ENCODE measurements around the gene LAMTOR2.
"Not testable (repeated sequence)": the region's sequence is repeated elsewhere in the genome, so short reads cannot be mapped to it uniquely, and the experiment has no call there.

LAMTOR2 gene

DNA sequence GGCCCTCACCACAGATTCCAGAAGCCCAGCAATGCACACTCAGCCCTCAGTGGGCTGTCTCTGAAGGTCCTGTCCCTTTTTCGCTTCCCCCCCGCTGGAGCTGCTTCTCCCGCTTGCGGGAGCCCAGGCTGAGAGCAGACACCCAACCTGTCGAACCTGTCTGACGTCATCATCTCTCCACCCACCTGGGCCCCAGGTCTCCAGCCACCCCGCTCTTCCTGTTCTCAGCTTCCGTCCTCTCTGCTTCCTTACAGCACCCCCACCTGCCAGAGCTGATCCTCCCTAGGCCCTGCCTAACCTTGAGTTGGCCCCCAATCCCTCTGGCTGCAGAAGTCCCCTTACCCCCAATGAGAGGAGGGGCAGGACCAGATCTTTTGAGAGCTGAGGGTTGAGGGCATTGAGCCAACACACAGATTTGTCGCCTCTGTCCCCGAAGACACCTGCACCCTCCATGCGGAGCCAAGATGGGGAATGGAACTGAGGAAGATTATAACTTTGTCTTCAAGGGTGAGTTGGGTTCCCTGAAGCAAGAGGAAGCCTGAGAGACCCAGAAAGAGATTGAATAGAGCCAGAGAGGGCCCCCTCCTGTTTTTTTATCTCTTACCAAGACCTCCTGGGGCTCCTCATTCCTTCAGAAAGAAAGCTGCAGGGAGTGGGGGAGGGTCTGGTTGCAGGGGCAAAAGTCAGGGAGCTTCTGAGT lies 6.5 kb downstream of the LAMTOR2 start, which contains the start of gene RAB25:
Gene RAB25 (plus strand): TSS at position 224 of the 700 bp plus-strand sequence. CDS start 241 bp downstream, at position 465.
- intact Hi-C loops (cut with micrococcal nuclease) = no loop called here
- peak within 1 kb of the TSS; percentile 12 for H3K27ac Mint-ChIP-seq

DNA sequence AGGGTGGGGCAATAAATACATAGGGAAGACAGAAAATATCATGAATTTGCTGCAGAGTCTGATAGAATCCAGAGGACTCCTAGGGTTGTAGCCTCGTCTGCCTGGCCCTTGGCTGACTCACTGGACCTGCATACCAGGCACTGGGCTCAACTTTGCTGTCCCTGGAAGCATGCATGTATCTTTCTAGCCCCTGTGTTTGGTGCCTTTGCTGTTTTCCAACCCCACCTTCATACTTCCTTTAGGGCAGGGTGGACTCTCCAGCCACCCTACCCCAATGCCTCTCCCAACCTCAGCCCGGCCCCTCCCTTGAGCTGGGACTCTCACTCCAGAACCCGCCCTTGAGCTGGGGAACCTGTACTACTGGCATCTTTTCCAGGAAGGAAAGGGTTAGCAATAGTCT lies 7.6 kb downstream of the LAMTOR2 start:
- Mint-ChIP-seq H3K27ac (no peak overlapping the region), H3K27me3 (peaks cover 4% of the 10 kb centered on the region), H3K4me1 (ENCODE audit: low read depth) (peaks cover 46% of the 10 kb centered on the region), H3K36me3 (ENCODE audit: low read depth) (peaks cover 24% of the 10 kb centered on the region), H3K9me3 (no peaks in the 10 kb centered on the region), H3K4me3 (no peak overlapping the region)
- intact Hi-C loops (cut with micrococcal nuclease) = no loop called here

More for the DNA sequence above, 6.5 kb downstream of the LAMTOR2 start, which contains the start of gene RAB25:
- Mint-ChIP-seq H3K4me3 (no peak within 1 kb of the TSS), H3K4me1 (ENCODE audit: low read depth) (peaks cover 52% of the 10 kb centered on the region), H3K36me3 (ENCODE audit: low read depth) (peaks cover 32% of the 10 kb centered on the region), H3K27me3 (peaks cover 4% of the 10 kb centered on the region), H3K9me3 (no peaks in the 10 kb centered on the region)

DNA sequence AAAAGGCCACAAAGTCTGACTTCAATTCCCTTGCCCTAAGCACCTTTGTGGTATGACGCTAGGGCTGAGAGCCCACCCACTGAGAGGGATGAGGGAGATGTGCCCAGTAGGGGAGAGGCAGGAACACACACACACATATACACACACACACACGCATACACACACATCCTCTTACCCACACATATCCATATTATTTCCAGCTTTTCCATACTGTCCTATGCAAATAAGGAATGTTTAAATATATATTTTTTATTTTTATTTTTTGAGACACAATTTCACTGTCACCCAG lies 9.4 kb downstream of the LAMTOR2 start:
- Mint-ChIP-seq H3K27ac (no peak overlapping the region), H3K36me3 (ENCODE audit: low read depth) (peaks cover 6% of the 10 kb centered on the region), H3K4me1 (ENCODE audit: low read depth) (peaks cover 29% of the 10 kb centered on the region), H3K27me3 (peaks cover 7% of the 10 kb centered on the region), H3K4me3 (no peak overlapping the region), H3K9me3 (no peaks in the 10 kb centered on the region)
- intact Hi-C loops (cut with micrococcal nuclease) = no loop called here

DNA sequence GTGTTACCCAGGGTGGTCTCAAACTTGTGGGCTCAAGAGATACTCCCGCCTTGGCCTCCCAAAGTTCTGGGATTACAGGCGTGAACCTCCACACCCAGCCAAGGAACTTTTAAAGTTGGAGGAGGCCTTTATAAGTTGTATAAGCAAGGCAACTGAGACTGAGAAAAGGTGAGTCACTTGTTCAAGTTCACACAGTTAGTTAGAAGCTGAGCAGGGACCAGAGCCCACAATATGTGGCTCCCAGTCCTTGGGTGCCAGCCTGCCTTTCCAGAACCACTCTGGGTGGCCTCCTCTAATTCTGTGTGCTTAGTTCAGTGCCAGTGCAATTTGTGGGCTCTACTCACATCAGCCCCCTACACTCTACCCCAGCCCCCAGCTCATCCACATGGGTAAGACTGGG lies 10.0 kb downstream of the LAMTOR2 start:
- no peak overlapping the region for H3K4me3 Mint-ChIP-seq
- intact Hi-C loops (cut with micrococcal nuclease) = no loop called here
- H3K9me3 Mint-ChIP-seq = no peaks in the 10 kb centered on the region
- peaks cover 7% of the 10 kb centered on the region for H3K27me3 Mint-ChIP-seq
- no peaks in the 10 kb centered on the region for H3K36me3 Mint-ChIP-seq (ENCODE audit: low read depth)
- H3K27ac Mint-ChIP-seq = no peak overlapping the region
- peaks cover 24% of the 10 kb centered on the region for H3K4me1 Mint-ChIP-seq (ENCODE audit: low read depth)

DNA sequence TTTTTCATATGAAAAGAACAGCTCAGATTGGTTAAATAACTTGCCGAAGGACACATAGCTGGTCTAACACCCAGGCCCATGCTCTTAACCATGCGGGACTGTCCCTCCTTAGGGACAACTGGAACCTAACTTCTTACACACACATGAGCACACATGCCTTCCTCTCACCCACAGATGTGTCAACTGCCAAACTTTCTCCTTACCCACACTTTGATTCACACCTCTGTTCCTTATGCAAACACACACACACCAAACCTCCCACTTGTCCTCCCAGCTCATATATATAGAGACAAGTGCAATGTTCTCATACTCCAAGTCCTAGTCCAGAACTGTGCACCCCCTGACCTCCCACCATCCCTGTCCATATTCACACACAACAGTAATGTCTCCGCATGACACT lies 10.6 kb downstream of the LAMTOR2 start:
- Mint-ChIP-seq H3K4me3 (no peak overlapping the region), H3K36me3 (ENCODE audit: low read depth) (no peaks in the 10 kb centered on the region), H3K27me3 (peaks cover 9% of the 10 kb centered on the region), H3K9me3 (no peaks in the 10 kb centered on the region), H3K27ac (no peak overlapping the region), H3K4me1 (ENCODE audit: low read depth) (peaks cover 29% of the 10 kb centered on the region)
- intact Hi-C loops (cut with micrococcal nuclease) = no loop called here

DNA sequence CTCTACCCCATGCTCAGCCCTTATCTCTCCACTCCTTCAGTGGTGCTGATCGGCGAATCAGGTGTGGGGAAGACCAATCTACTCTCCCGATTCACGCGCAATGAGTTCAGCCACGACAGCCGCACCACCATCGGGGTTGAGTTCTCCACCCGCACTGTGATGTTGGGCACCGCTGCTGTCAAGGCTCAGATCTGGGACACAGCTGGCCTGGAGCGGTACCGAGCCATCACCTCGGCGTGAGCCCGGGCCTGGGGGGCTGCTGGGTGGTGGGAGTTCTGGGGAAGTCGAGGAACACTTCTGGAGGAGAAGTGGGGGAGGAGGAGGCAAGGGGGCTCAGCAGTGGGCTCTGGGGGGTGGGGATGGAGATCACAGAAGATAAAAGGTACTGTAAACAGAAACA lies 11.3 kb downstream of the LAMTOR2 start:
- intact Hi-C loops (cut with micrococcal nuclease) = loop anchor here (2.0 kb wide), 1 partner anchor 127 kb away; no protein-coding TSS in a partner anchor
- Mint-ChIP-seq H3K4me1 (ENCODE audit: low read depth) (peaks cover 28% of the 10 kb centered on the region), H3K4me3 (no peak overlapping the region), H3K9me3 (no peaks in the 10 kb centered on the region), H3K36me3 (ENCODE audit: low read depth) (no peaks in the 10 kb centered on the region), H3K27ac (no peak overlapping the region), H3K27me3 (peaks cover 14% of the 10 kb centered on the region)

DNA sequence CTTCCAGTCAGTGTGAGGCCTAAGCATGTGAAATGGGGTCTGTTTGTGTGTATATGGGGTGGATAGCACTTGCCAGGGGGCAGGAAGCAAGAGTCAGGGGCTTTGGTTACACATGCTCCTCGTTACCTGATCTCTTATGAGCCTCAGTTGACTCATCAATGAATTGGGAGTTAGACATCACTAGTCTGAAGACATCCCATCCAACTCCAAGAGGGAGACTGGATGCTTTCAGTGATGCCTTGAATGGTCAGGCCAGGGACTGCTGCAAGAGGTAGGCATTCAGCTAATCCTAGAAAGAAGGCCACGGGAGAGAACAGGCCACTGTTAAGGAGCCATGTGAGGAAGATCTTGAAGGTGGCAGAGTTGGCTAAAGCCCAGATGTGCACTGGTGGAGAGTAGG lies 12.7 kb downstream of the LAMTOR2 start:
- intact Hi-C loops (cut with micrococcal nuclease) = loop anchor here (2.0 kb wide), 1 partner anchor 128 kb away; no protein-coding TSS in a partner anchor
- no peaks in the 10 kb centered on the region for H3K9me3 Mint-ChIP-seq
- H3K4me1 Mint-ChIP-seq (ENCODE audit: low read depth) = peaks cover 18% of the 10 kb centered on the region
- no peak overlapping the region for H3K4me3 Mint-ChIP-seq
- no peak overlapping the region for H3K27ac Mint-ChIP-seq
- peaks cover 21% of the 10 kb centered on the region for H3K27me3 Mint-ChIP-seq
- no peaks in the 10 kb centered on the region for H3K36me3 Mint-ChIP-seq (ENCODE audit: low read depth)

DNA sequence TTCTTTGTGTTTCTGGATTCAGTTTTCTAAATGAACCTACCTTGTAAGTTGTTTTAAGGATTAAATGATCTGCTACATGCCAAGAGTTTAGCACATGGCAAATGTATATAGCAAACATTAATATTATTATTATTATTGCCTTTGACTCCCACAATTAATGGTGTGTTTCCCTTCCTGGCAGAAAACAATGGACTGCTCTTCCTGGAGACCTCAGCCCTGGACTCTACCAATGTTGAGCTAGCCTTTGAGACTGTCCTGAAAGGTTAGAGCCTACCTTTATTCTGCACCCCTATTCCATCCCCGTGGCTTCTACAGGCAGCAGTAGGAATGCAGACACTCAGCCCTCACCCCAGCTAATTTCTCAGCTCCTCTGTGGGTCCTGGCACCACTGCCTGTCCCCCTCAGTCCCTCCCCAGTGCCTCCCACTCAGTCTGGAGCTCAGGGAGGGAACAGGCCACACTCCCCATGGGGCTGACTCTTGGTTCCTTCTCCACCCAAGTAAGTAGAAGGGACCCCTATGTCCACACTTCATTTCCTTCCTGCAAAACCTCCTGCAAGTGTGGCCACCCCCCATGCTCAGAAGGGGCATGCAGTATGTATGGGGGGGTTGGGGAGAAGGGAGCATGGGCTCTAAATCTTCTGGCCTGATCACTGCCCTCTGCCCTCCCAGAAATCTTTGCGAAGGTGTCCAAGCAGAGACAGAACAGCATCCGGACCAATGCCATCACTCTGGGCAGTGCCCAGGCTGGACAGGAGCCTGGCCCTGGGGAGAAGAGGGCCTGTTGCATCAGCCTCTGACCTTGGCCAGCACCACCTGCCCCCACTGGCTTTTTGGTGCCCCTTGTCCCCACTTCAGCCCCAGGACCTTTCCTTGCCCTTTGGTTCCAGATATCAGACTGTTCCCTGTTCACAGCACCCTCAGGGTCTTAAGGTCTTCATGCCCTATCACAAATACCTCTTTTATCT lies 15.2 kb downstream of the LAMTOR2 start:
- Mint-ChIP-seq H3K4me1 (ENCODE audit: low read depth) (peaks cover 15% of the 10 kb centered on the region), H3K9me3 (no peaks in the 10 kb centered on the region), H3K27me3 (peaks cover 36% of the 10 kb centered on the region), H3K27ac (no peak overlapping the region), H3K36me3 (ENCODE audit: low read depth) (no peaks in the 10 kb centered on the region), H3K4me3 (no peak overlapping the region)
- intact Hi-C loops (cut with micrococcal nuclease) = no loop called here

DNA sequence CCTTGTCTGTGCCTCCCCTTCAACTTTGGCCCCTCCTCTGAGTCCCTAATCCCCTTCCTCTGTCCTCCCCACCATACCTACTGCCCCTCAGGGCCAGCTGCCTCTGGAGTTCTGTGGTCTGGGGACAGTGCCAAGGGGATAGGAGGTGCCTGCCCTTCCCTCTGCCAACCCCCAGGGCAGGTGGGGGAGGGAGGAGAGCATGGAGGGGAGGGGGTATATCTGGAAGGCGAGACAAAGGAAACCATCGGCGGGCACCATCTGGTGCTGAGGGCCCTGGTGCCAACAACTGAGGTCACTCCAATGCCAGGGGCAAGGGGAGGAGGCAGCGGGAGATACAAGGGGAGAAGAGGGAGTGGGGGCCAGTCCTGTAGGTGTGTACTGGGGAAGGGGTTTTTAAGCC lies 16.0 kb downstream of the LAMTOR2 start:
- peaks cover 16% of the 10 kb centered on the region for H3K4me1 Mint-ChIP-seq (ENCODE audit: low read depth)

DNA sequence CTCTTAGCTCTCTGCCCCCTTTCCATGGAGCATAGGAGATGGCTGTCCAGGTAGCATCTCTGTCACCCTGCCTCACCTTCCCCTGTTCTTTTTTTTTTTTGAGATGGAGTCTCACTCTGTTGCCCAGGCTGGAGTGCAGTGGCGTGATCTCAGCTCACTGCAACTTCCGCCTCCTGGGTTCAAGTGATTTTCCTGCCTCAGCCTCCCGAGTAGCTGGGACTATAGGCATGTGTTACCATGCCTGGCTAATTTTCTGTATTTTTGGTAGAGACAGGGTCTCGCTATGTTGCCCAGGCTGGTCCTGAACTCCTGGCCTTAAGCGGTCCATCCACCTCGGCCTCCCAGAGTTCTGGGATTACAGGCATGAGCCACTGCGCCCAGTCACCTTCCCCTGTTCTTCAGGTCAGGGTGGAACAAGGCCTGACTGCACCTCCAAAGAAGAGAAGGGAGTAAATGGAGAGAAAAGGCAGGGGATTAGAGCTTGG lies 16.8 kb downstream of the LAMTOR2 start:
- H3K4me1 Mint-ChIP-seq (ENCODE audit: low read depth) = peaks cover 20% of the 10 kb centered on the region
- H3K36me3 Mint-ChIP-seq (ENCODE audit: low read depth); H3K4me3 Mint-ChIP-seq; H3K9me3 Mint-ChIP-seq; H3K27ac Mint-ChIP-seq; intact Hi-C loops (cut with micrococcal nuclease): not testable (repeated sequence)
- H3K27me3 Mint-ChIP-seq = peaks cover 51% of the 10 kb centered on the region

More for the DNA sequence above, 16.0 kb downstream of the LAMTOR2 start:
- Mint-ChIP-seq H3K27ac (no peak overlapping the region), H3K9me3 (no peaks in the 10 kb centered on the region), H3K4me3 (no peak overlapping the region), H3K36me3 (ENCODE audit: low read depth) (no peaks in the 10 kb centered on the region), H3K27me3 (peaks cover 43% of the 10 kb centered on the region)
- intact Hi-C loops (cut with micrococcal nuclease) = no loop called here

DNA sequence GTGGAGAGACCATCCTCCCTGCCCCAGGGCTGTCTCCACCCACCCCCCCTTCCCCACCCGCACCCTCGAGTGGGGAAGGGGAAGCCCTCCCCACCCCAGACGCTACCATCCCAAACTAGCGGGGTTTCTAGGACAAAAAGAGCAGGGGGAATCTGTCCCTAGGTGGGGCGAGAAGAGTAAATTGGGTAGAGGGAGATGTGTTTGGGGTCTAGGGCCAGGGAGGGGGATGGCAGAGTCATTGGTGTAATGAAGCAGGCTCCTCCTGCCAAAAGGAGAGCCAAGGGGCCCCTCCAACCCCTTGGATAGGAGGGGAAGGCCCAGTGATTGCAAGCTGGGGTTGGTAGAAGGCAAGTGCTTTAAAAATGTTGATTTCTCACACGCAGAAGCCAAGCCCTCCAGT lies 17.7 kb downstream of the LAMTOR2 start:
- Mint-ChIP-seq H3K9me3 (no peaks in the 10 kb centered on the region), H3K36me3 (ENCODE audit: low read depth) (no peaks in the 10 kb centered on the region), H3K27ac (no peak overlapping the region), H3K4me1 (ENCODE audit: low read depth) (peaks cover 27% of the 10 kb centered on the region), H3K4me3 (no peak overlapping the region), H3K27me3 (peaks cover 60% of the 10 kb centered on the region)
- intact Hi-C loops (cut with micrococcal nuclease) = no loop called here

DNA sequence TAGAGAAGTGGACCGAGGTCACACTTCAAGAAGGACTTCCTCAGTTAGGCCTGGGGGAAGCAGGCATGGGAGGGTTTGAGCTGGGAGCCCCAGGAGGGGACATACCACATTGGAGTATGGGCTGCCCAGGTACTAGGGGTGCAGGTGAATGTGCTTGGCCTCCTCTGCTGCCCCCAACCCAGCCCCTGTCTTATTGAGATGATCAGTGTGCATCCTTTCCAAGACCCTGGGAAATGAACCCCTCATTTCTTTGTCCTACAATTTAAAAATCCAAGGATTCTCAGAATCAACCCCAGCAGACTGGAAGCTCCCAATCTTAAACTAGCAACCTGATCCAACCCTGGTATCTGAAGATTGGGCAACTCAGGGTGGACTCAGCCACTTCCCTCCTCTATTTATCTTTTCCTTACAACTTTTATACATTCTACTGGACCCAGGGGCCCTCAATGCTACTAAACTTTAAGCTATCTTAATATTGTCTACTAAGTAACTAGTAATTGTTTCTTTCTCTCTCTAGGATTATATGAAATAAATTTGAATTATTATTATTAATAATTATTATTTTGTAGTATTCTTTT lies 18.6 kb downstream of the LAMTOR2 start:
- Mint-ChIP-seq H3K4me1 (ENCODE audit: low read depth) (peaks cover 27% of the 10 kb centered on the region), H3K4me3 (no peak overlapping the region), H3K27ac (no peak overlapping the region), H3K9me3 (no peaks in the 10 kb centered on the region), H3K36me3 (ENCODE audit: low read depth) (no peaks in the 10 kb centered on the region), H3K27me3 (peaks cover 67% of the 10 kb centered on the region)
- intact Hi-C loops (cut with micrococcal nuclease) = no loop called here

DNA sequence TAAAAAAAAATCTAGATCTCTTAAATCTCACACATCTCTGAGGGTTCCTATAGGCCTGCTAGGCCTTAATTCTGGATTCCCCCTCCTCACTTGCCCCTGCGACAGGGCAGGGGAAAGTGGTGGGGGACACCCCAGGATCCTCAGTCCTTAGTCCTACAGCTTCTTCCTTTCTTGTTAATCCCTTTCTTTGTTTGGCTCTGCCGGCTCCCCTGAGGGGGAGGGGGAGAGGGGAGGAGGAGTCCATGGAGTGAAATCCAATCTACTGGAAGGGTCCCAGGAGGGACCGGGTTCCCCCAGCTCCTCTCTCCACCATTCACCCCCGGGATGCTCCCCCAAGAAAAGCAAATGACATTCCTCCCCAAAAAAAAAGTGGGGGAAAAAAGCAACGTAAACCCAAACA lies 19.2 kb downstream of the LAMTOR2 start:
- Mint-ChIP-seq H3K4me1 (ENCODE audit: low read depth) (peaks cover 27% of the 10 kb centered on the region), H3K36me3 (ENCODE audit: low read depth) (no peaks in the 10 kb centered on the region), H3K4me3 (no peak overlapping the region), H3K27me3 (peaks cover 71% of the 10 kb centered on the region), H3K9me3 (no peaks in the 10 kb centered on the region), H3K27ac (no peak overlapping the region)
- intact Hi-C loops (cut with micrococcal nuclease) = no loop called here

DNA sequence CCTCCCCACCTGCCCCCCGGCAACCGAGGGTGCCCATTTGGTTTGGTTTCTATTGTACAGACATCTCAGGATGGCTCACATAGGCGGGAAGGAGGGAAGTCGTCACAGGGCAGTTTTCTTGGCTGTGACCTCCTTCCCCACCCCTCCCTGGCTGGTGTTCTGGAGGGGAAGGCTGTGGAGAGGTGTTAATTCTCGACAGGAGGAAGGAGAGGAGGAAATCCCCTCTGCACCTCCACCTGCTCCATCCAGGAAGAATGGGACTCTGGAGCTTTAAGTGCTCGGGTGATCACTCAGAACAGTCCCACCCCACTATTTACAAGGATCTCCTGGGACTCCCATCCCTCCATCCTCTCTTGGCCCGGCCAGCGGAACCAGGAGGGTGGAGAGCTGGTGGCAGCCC lies 20.1 kb downstream of the LAMTOR2 start:
- H3K36me3 Mint-ChIP-seq (ENCODE audit: low read depth) = no peaks in the 10 kb centered on the region
- H3K9me3 Mint-ChIP-seq = no peaks in the 10 kb centered on the region
- H3K4me1 Mint-ChIP-seq (ENCODE audit: low read depth) = peaks cover 24% of the 10 kb centered on the region
- intact Hi-C loops (cut with micrococcal nuclease) = no loop called here
- H3K4me3 Mint-ChIP-seq = no peak overlapping the region
- no peak overlapping the region for H3K27ac Mint-ChIP-seq
- H3K27me3 Mint-ChIP-seq = peaks cover 80% of the 10 kb centered on the region
